GM18526 (cell line): ENCODE data around the gene KRT72.

Experiments
- POLR2A ChIP-seq: IDR thresholded peaks from 3 replicates; pipeline ENCODE4 v1.6.1; 2011; ENCODE audit not compliant: insufficient read length; ENCODE audit errors: extremely low read depth

KRT72 gene

GRCh38 chr12:52632656-52633055 is 31.4 kb upstream of the KRT72 start:
- no peak for TF ChIP-seq POLR2A

GRCh38 chr12:52631676-52632459 is 30.6 kb upstream of the KRT72 start:
- no peak for TF ChIP-seq POLR2A

GRCh38 chr12:52631264-52631663 is 30.0 kb upstream of the KRT72 start:
- no peak for TF ChIP-seq POLR2A

GRCh38 chr12:52630599-52631200 is 29.4 kb upstream of the KRT72 start:
- no peak for TF ChIP-seq POLR2A

GRCh38 chr12:52630008-52630500 is 28.8 kb upstream of the KRT72 start:
- TF ChIP-seq POLR2A: no peak

- no peak for TF ChIP-seq POLR2A
Measured at GRCh38 chr12:52629281-52630007, 28.2 kb upstream of the KRT72 start.

GRCh38 chr12:52628841-52629240 is 27.6 kb upstream of the KRT72 start:
- no peak for TF ChIP-seq POLR2A

GRCh38 chr12:52628111-52628507 is 26.8 kb upstream of the KRT72 start:
- no peak for TF ChIP-seq POLR2A

- TF ChIP-seq POLR2A: no peak
Measured at GRCh38 chr12:52627395-52628110, 26.3 kb upstream of the KRT72 start.

- TF ChIP-seq POLR2A: no peak
Measured at GRCh38 chr12:52622349-52622748, 21.1 kb upstream of the KRT72 start.

- TF ChIP-seq POLR2A: no peak
Measured at GRCh38 chr12:52618866-52619265, 17.6 kb upstream of the KRT72 start.

GRCh38 chr12:52618216-52618615 is 17.0 kb upstream of the KRT72 start, which contains the start of gene KRT73:
KRT73 (minus strand) TSS chr12:52618559; CDS start chr12:52618524, 35 bp downstream.
- no peak for TF ChIP-seq POLR2A

GRCh38 chr12:52617403-52617785 is 16.1 kb upstream of the KRT72 start:
- TF ChIP-seq POLR2A: no peak

GRCh38 chr12:52616680-52617402 is 15.6 kb upstream of the KRT72 start:
- TF ChIP-seq POLR2A: no peak

GRCh38 chr12:52615912-52616311 is 14.6 kb upstream of the KRT72 start:
- TF ChIP-seq POLR2A: no peak

- TF ChIP-seq POLR2A: no peak
Measured at GRCh38 chr12:52615208-52615868, 14.1 kb upstream of the KRT72 start.
